Loucy (cell line): ENCODE measurements around the gene LSM14B.

Source experiments
- EZH2phosphoT487 ChIP-seq: fragments of 200-600 bp; IDR thresholded peaks from 2 replicates; pipeline ENCODE4 v1.6.1; 2018; ENCODE audit warnings: antibody characterized with exemption, mild to moderate bottlenecking, moderate library complexity, borderline replicate concordance
- TF ChIP-seq, protein P1 (sequence below): fragments of 200-600 bp; sonication (generic); conservative IDR thresholded peaks from 2 replicates; pipeline ENCODE4 v1.5.1; 2014; ENCODE audit warnings: mild to moderate bottlenecking, antibody characterized with exemption, low read length

DNA sequence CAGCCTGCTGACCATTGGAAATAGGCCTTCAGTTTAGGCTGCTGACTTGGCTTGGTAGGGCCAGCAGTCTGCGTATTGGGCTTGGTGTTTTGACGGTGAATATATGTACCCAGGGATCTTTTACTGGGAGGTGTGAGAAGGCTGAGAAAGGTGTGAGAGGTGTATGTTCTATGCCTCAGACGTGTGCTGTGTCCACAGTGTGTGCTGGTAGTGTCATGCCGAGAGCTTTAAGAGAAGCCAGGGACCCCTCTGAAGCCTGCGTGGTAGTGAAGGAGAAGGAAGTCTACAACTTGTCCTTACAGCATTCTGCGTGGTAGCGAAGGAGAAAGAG, 23.4 kb downstream of the LSM14B start:
- TF ChIP-seq, protein P1, sequence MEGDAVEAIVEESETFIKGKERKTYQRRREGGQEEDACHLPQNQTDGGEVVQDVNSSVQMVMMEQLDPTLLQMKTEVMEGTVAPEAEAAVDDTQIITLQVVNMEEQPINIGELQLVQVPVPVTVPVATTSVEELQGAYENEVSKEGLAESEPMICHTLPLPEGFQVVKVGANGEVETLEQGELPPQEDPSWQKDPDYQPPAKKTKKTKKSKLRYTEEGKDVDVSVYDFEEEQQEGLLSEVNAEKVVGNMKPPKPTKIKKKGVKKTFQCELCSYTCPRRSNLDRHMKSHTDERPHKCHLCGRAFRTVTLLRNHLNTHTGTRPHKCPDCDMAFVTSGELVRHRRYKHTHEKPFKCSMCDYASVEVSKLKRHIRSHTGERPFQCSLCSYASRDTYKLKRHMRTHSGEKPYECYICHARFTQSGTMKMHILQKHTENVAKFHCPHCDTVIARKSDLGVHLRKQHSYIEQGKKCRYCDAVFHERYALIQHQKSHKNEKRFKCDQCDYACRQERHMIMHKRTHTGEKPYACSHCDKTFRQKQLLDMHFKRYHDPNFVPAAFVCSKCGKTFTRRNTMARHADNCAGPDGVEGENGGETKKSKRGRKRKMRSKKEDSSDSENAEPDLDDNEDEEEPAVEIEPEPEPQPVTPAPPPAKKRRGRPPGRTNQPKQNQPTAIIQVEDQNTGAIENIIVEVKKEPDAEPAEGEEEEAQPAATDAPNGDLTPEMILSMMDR = no peak
- no peak for TF ChIP-seq EZH2phosphoT487
